HG02678 (cell line): ENCODE data around the gene DR1.
"Not testable (repeated sequence)": the region's sequence is repeated elsewhere in the genome, so short reads cannot be mapped to it uniquely, and the experiment has no call there.

Experiments used
- ATAC-seq: cut with Tn5 transposase; IDR thresholded peaks from one replicate; pipeline ENCODE4 v1.9.1; 2021; ENCODE audit warnings: mild to moderate bottlenecking, moderate library complexity; ENCODE audit not compliant: unreplicated experiment

The DR1 gene

DNA sequence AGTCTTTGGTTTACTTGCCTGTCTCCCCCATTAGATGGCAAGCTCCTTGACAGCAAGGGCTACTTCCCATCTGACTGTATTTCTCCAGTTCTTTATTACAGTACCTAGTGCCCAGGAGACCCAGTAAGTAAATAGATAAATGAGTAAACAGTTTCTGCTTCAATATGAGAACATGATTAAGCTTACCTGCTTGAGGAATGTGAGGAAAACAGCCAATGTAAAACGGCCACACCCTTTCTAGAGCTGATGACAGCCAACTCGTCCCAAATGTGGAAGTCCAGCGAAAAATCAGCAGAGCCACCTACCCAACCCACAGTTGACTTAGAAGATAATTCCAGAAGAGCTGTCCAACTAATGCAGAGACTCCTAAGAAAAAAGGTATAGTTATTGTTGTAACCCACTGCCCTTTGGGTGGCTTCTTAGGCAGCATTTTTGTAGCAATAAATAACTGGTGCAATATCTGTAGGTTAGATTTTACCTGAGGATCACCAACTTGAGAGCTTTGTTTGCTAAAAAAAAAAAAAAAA, 6.5 kb upstream of the DR1 start:
- ATAC-seq: no peak

DNA sequence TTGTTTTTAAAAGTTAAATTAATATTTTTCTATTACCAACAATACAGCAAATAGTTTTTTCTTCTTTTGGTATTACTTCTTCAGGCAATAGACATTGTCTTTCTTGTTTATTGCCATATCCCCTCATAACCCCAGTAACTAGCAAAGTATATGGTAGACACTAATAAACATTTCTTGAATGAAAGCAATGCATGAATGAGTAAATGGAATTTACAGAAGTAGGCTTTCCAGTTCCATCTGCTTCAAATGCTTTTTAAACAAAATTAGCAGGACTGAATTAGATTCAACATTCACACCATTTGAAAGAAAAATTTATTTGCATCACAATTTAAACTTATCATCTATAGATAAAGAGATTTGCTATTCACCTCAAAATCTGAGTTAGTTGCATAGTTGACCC, 5.6 kb upstream of the DR1 start:
- ATAC-seq: no peak

DNA sequence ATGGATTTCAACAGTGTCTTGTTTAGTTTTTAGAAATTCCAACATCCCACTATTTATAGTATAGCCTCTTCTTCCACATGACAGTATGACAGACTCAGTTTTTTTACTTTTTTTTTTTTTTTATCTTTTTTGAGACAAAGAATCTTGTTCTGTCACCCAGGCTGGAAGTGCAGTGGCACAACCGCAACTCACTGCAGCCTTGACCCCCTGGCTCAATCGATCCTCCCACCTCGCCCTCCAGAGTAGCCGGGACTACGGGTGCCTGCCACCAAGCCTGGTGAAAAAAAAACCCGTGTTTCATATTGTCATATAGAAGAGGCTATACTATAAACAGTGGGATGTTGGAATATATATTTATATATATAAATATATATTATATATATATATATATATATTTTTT, 1.2 kb upstream of the DR1 start:
- no peak for ATAC-seq

- ATAC-seq: peak; percentile 2
These were observed 648 bp upstream of the DR1 start for GRCh38 chr1:93344886-93345632.

DNA sequence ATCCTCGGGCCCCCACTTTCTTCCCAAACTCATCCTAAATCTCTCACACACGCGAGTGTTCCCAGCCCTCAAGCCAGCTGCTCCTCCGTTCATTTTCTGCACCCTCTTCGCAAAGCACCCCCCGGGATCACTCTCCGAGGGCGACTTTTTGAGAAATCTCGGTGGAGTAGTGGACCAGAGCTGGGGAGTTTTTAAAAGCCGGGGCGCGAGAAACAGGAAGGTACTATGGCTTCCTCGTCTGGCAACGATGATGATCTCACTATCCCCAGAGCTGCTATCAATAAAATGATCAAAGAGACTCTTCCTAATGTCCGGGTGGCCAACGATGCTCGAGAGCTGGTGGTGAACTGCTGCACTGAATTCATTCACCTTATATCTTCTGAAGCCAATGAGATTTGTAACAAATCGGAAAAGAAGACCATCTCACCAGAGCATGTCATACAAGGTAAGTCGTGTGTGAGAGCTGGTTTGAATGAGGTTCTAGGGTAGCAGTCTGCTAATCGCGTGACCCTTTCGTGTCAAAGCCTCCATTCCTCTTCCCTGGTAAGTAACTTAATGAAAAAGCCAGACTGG, 800 bp downstream of the DR1 start:
- peak; percentile 30 for ATAC-seq

GRCh38 chr1:93347334-93347899, 1.7 kb downstream of the DR1 start:
- ATAC-seq: no peak

GRCh38 chr1:93348104-93348728, 2.5 kb downstream of the DR1 start:
- ATAC-seq: no peak

- ATAC-seq: no peak
These were observed 3.8 kb downstream of the DR1 start for GRCh38 chr1:93349231-93350135.

GRCh38 chr1:93350322-93350721, 4.6 kb downstream of the DR1 start:
- ATAC-seq: no peak

- ATAC-seq: no peak
These were observed 5.2 kb downstream of the DR1 start for GRCh38 chr1:93350875-93351274.

DNA sequence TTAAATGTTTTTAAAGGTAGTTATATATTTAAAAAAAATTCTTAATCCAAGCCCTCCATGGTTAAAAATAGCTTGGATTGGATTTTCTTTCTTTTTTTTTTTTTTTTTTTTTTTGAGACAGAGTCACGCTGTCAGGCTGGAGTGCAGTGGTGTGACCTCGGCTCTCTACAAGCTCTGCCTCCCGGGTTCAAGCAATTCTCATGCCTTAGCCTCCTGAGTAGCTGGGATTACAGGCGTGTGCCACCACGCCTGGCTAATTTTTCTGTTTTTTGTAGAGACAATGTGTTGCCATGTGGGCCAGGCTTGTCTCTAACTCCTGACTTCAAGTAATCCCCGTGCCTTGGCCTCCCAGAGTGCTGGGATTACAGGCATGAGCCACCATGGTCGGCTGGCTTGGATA, 5.6 kb downstream of the DR1 start:
- not testable (repeated sequence) for ATAC-seq

DNA sequence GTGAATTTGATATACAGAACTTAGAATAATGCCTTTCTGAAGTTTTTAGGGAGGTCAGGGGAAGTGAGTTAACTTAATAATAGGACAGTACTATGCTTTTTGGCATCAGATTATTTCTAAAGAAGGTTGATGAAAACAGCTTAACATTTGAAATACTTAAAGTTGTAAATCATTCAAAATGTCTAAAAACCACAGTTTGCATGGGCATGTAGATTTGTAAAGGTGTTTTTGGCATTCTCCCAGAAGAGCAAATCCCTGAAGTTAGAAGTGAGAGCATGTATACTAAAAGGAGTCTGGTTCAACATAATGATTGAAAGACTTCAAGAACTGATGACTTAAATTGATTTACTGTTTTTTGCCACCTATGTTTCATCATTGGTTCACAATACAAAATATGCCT, 6.7 kb downstream of the DR1 start:
- no peak for ATAC-seq

DNA sequence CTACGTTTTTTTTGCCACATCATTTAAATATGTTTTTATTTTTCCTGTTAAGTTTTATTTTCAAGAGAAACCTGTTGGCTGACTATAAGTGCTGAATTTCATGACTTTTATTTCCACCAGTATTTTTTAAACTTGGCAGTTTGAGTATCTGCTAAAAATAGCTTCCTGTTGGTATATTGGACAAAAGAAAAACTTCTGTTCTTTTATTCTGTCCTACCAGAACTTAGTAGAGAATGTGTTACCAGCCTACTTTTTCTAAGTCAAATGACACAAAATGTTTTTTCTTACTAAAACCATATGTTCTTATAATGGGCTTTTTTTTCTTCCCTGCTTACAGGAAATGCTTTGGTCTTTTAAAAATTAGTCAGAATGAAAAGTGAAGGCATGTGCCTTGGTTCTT, 7.6 kb downstream of the DR1 start:
- ATAC-seq: no peak

DNA sequence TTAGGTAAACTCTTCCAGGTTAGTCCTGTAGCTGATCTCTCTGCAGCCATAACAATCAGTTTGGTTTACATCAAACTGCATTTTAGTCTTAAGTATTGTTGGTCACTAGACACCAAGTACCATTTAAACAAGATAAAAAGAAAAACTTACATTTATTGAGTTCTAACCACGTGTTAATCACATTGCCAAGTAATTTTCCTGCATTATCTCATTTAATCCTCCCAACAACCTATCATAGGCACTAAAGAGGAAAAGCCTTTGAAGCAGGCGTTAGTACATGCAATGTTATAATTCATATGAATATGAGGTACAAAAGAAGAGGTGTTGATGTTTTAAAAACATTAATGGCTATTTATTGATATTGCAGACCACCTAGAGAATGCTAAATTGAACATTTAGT, 9.0 kb downstream of the DR1 start:
- ATAC-seq: no peak

DNA sequence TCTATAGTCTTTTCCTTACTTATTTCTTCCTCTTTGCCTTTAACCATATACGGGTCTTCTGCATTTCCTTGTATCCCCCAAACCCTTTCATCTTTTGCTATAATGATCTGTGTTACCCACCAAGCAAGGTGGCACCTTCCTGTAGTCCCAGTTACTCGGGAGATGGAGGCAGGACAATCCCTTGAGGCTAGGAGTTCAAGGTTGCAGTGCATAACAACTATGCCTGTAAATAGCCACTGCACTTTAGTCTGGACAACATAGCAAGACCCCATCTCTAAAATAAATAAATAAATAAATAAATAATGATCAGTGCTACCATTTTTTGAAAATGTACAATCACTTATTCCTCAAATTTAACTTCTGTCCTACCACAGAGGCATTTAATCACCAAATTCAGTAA, 11.5 kb downstream of the DR1 start:
- ATAC-seq: no peak

GRCh38 chr1:93358293-93358692, 12.6 kb downstream of the DR1 start:
- ATAC-seq: no peak

- ATAC-seq: no peak
These were observed 14.4 kb downstream of the DR1 start for GRCh38 chr1:93360111-93360510.

DNA sequence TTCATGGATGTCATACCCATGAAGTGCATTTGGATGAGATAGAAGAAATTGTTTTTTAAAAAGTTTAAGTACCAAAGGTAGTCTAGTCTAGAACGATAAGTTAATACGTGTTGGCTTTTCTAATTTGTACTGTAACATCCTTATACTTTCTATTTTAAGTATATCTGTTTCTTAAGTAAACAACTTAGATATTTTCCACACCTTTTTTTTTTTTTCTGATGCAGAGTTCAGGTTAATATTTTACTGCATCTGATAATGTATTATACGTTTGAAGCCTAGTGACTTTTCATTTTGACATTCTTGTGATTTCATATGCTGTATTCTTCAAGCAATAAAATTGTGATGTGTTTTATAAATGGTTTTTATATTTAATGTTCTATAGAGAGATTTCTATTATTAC, 16.5 kb downstream of the DR1 start:
- ATAC-seq: no peak

DNA sequence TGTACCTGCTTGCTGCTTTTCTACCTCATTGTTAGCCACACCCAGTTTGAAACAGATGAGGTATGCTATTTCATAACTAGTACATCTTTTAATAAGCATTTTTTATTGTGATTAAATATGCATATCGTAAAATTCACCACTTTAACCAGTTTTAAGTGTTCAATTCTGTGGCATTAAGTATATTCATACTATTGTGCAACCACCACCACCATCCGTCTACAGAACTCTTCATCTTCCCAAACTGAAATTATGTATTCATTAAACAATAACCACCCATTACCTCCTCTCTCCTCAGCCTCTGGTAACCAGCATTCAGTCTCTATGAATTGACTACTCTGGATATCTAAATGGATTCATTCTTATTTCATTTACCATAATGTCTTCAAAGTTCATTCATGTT, 20.1 kb downstream of the DR1 start:
- ATAC-seq: no peak

DNA sequence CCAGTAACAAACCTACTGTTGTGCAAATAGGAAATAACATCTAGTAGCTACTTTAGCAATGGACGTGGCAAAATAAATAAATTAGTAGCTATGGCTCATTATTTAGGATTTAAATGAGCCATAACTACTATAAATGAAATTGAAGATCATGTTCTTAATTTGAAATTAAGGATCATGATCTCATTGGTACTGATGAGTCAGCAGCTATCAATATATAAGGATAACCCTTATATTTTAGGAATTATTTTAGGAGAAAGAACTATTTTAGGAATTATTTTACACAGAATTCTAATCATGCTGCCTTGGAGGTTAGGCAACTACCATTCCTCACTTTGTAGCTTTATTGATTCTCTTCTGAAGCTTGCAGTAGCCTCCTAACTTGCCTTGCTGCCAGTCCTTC, 24.0 kb downstream of the DR1 start:
- no peak for ATAC-seq
